ENCODE measurements around the gene TMCC2. TPM values are rescaled to one million over a fixed set of nuclear protein-coding genes. Genes with fewer than 3 reads are reported as not detected.

TMCC2 gene
- total and polyA plus RNA-seq, 7 donors = 0.66 to 21.4 (median 6.5) TPM

DNA sequence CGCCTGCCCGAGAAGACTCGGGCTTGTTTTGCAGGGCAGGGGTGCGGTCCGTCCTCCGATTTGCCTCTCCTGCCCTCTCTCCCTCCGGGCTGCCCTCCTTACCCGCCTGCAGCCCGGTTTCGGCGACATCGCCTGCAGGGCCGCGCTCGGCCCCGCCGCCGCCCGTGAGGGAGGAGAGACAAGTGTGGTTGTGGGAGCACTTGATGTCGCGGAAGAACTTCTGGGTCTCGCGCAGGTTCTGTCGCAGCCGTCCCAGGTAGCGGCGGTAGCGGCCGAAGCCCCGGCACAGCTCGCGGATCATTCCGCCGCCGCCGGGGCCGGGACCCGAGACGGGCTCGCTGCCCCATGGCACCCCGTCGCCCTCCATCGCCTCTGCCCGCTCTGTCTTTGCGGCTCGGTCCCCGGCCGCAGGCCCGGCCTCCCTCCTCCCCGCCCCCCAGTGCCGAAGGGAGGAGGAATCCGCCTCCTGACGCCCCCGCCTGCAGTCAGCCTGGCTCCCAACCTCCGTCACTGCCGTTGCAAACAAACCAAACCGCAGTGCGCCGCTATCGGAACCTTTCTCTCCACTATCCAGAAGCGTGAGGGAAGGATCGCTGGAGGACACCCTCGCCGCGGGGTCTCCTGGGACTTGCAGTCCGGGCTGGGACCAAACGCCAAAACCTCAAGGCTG, 16.4 kb upstream of the TMCC2 start, which contains the start of gene DSTYK:
TSS of gene DSTYK (minus strand) at position 534 of the 670 bp plus-strand sequence. CDS start at position 367, 167 bp downstream.
- intact Hi-C loops (cut with DNase I) = loop anchor here in 1 of 2 donors (5.0 kb wide), 1 partner anchor 89 kb away; the partner anchor contains the start of gene RBBP5
- no peaks in the 10 kb centered on the region for H3K36me3 ChIP-seq (ENCODE audit: insufficient read depth in 1 of 2, low read depth in 1 of 2)

DNA sequence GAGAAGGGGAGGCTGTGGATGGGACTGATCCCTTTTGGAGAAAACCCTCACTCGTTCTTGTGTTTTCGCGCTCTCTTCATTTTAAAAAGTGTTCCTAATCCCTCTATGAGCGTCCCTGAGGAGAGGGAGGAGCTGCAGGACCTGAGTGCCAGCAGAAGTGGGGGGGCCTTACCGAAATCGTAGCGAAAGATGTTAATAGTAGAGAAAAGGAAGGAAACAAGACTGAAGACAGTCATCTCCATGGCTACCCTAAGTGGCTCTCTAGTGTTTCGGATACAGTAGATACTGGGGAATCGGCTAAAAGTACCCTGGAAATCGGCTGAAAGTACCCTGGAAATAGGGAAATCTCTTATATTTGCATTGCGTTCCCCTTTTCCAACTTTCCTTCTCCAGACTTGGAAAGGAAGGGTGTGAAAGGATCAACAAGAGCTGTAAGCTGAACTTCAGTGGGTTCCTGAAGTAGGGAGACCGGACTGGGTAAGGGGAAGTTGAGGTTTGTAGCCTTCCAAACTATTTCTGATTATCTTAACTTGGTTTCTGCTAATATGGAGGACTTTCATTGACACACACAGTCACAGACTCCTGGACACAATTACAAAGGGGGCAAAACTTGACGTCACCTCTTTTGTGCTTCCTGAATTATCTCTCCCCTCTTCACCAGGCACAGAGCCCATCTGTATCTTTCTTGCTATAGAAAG, 15.8 kb upstream of the TMCC2 start:
- Histone ChIP-seq H3K9me3 (no peaks in the 10 kb centered on the region), H3K4me3 (peak overlapping the region; percentile 88), H3K36me3 (ENCODE audit: insufficient read depth in 1 of 2, low read depth in 1 of 2) (no peaks in the 10 kb centered on the region), H3K27me3 (ENCODE audit: insufficient read depth in 3 of 3, low read length in 2 of 3) (no peaks in the 10 kb centered on the region), H3K27ac (peak overlapping the region; percentile 94), H3K4me1 (peaks cover 25% of the 10 kb centered on the region)
- intact Hi-C loops (cut with DNase I) = loop anchor here in 1 of 2 donors (5.0 kb wide), 1 partner anchor 90 kb away; the partner anchor contains the start of gene RBBP5
- no peak for DNase-seq
- TF ChIP-seq, protein P1, sequence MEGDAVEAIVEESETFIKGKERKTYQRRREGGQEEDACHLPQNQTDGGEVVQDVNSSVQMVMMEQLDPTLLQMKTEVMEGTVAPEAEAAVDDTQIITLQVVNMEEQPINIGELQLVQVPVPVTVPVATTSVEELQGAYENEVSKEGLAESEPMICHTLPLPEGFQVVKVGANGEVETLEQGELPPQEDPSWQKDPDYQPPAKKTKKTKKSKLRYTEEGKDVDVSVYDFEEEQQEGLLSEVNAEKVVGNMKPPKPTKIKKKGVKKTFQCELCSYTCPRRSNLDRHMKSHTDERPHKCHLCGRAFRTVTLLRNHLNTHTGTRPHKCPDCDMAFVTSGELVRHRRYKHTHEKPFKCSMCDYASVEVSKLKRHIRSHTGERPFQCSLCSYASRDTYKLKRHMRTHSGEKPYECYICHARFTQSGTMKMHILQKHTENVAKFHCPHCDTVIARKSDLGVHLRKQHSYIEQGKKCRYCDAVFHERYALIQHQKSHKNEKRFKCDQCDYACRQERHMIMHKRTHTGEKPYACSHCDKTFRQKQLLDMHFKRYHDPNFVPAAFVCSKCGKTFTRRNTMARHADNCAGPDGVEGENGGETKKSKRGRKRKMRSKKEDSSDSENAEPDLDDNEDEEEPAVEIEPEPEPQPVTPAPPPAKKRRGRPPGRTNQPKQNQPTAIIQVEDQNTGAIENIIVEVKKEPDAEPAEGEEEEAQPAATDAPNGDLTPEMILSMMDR (IDR thresholded peaks at IDR 0.05) = no peak
- ATAC-seq = no peak
- WGBS, 3 donors = 43 to 46% (median 43%) methylated on average over 13 of the region's 13 CpGs

More for the DNA sequence above, 16.4 kb upstream of the TMCC2 start, which contains the start of gene DSTYK:
- WGBS, 3 donors = 0% methylated on average over 48 to 67 of the region's 67 CpGs
- TF ChIP-seq, protein P1 (IDR thresholded peaks at IDR 0.05) = no peak
- DNase-seq (peak; percentile 94 to 96), ATAC-seq (peak; percentile 93 to 97 (median 95))
- Histone ChIP-seq H3K27me3 (ENCODE audit: insufficient read depth in 3 of 3, low read length in 2 of 3) (no peaks in the 10 kb centered on the region), H3K9me3 (no peaks in the 10 kb centered on the region), H3K4me3 (peak within 1 kb of the TSS; percentile 88), H3K27ac (peak within 1 kb of the TSS; percentile 94), H3K4me1 (peaks cover 27% of the 10 kb centered on the region)

DNA sequence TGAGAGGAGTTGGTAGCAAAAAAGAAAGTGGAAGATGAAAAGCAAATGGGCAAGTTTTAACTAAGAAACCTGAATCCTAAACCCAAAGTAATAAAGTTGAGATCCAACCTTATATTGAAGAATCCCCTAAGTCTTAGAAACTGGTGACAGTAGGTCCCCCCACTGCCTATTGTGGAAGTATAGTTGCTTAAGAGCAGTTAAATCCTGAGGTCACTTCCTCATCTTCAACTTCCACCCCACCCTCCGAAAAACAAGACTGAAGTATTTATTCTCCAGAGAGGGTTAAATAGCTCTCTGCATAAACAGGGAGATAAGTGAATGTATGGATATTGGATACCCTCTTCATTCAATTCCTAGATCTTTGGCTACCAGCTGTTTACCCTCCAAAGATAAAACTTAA, 13.0 kb upstream of the TMCC2 start:
- TF ChIP-seq, protein P1 (IDR thresholded peaks at IDR 0.05) = no peak
- Histone ChIP-seq H3K4me1 (peaks cover 14% of the 10 kb centered on the region), H3K27me3 (ENCODE audit: insufficient read depth in 3 of 3, low read length in 2 of 3) (no peaks in the 10 kb centered on the region), H3K9me3 (no peaks in the 10 kb centered on the region), H3K4me3 (no peak overlapping the region), H3K36me3 (ENCODE audit: insufficient read depth in 1 of 2, low read depth in 1 of 2) (no peaks in the 10 kb centered on the region), H3K27ac (no peak overlapping the region)
- ATAC-seq (no peak), DNase-seq (no peak)
- WGBS, 3 donors = 45 to 65% (median 64%) methylated on average over 1 of the region's 1 CpG
- intact Hi-C loops (cut with DNase I) = loop anchor here in 1 of 2 donors (5.0 kb wide), 1 partner anchor 92 kb away; the partner anchor contains the start of gene RBBP5

DNA sequence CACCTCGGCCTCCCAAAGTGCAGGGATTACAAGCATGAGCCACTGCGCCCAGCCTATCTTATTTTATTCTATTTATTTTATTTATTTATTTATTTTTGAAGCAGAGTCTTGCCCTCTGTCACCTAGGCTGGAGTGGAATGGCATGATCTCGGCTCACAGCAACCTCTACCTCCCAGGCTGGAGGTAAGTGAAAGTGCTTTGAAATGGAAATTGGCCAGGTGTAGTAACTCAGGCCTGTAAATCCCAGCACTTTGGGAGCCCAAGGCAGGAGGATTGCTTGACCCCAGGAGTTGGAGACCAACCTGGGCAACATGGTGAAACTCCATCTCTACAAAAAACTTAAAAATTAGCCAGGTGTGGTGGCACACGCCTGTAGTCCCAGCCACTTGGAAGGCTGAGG, 11.2 kb upstream of the TMCC2 start:
- intact Hi-C loops (cut with DNase I) = no loop called here
- 87 to 93% (median 89%) methylated on average over 4 of the region's 4 CpGs for WGBS, 3 donors
- TF ChIP-seq, protein P1 (IDR thresholded peaks at IDR 0.05) = no peak

More for the DNA sequence above, 11.2 kb upstream of the TMCC2 start:
- peaks cover 7% of the 10 kb centered on the region for H3K4me1 ChIP-seq
- H3K27ac ChIP-seq = no peak overlapping the region
- H3K36me3 ChIP-seq (ENCODE audit: insufficient read depth in 1 of 2, low read depth in 1 of 2) = no peaks in the 10 kb centered on the region
- no peaks in the 10 kb centered on the region for H3K9me3 ChIP-seq
- H3K4me3 ChIP-seq = no peak overlapping the region
- no peaks in the 10 kb centered on the region for H3K27me3 ChIP-seq (ENCODE audit: insufficient read depth in 3 of 3, low read length in 2 of 3)
- ATAC-seq (no peak), DNase-seq (no peak)
